ENCODE results near the gene SEPTIN5. TPM values are rescaled to one million over a fixed set of nuclear protein-coding genes. Genes with fewer than 3 reads are reported as not detected.

Gene SEPTIN5
- total RNA-seq, 1 donor from 2014 or later, result 5.0 TPM

GRCh38 chr22:19719050-19719482 is 4.8 kb downstream of the SEPTIN5 start:
- H3K4me3 ChIP-seq, result peak overlapping the region; percentile 57

GRCh38 chr22:19719488-19720021 is 5.3 kb downstream of the SEPTIN5 start:
- Histone ChIP-seq H3K27ac (no peak overlapping the region), H3K9me3 (ENCODE audit: low read depth) (no peaks in the 10 kb centered on the region), H3K4me3 (no peak overlapping the region), H3K4me1 (peaks cover 31% of the 10 kb centered on the region), H4K20me1 (ENCODE audit: low read depth) (peaks cover 52% of the 10 kb centered on the region), H3K9ac (no peak overlapping the region), H2AFZ (replicated peaks) (no peak overlapping the region), H3K27me3 (peaks cover 100% of the 10 kb centered on the region), H3F3A (ENCODE audit: low read depth) (peaks cover 31% of the 10 kb centered on the region), H3K79me2 (ENCODE audit: low read depth) (no peaks in the 10 kb centered on the region), H3K36me3 (no peaks in the 10 kb centered on the region), H3K4me2 (no peak overlapping the region)
- peaks cover 14% of the 10 kb centered on the region for H3K36me3 Mint-ChIP-seq
- H3K4me3 Mint-ChIP-seq, result peak overlapping the region; percentile 78
- H3K27me3 Mint-ChIP-seq (ENCODE audit: insufficient read depth, low read depth), result peaks cover 46% of the 10 kb centered on the region
- no peak overlapping the region for H3K27ac Mint-ChIP-seq
- H3K9me3 Mint-ChIP-seq, result peaks cover 6% of the 10 kb centered on the region
- peaks cover 20% of the 10 kb centered on the region for H3K4me1 Mint-ChIP-seq
- TF ChIP-seq CTCF (IDR thresholded peaks at IDR 0.05) (no peak), EZH2phosphoT487 (IDR thresholded peaks at IDR 0.05) (no peak), EZH2 (IDR thresholded peaks at IDR 0.05) (no peak)
- no peak for DNase-seq (ENCODE audit: low spot score)

More at GRCh38 chr22:19719050-19719482, 4.8 kb downstream of the SEPTIN5 start:
- Mint-ChIP-seq H3K27ac (no peak overlapping the region), H3K4me1 (peaks cover 19% of the 10 kb centered on the region), H3K36me3 (peaks cover 13% of the 10 kb centered on the region), H3K9me3 (peaks cover 6% of the 10 kb centered on the region), H3K27me3 (ENCODE audit: insufficient read depth, low read depth) (peaks cover 44% of the 10 kb centered on the region), H3K4me3 (peak overlapping the region; percentile 78)
- no peaks in the 10 kb centered on the region for H3K36me3 ChIP-seq
- no peak for DNase-seq (ENCODE audit: low spot score)
- no peak overlapping the region for H2AFZ ChIP-seq (replicated peaks)
- H3K9me3 ChIP-seq (ENCODE audit: low read depth), result no peaks in the 10 kb centered on the region
- peaks cover 28% of the 10 kb centered on the region for H3K4me1 ChIP-seq
- peaks cover 31% of the 10 kb centered on the region for H3F3A ChIP-seq (ENCODE audit: low read depth)
- no peak overlapping the region for H3K9ac ChIP-seq
- H4K20me1 ChIP-seq (ENCODE audit: low read depth), result peaks cover 48% of the 10 kb centered on the region
- TF ChIP-seq EZH2 (IDR thresholded peaks at IDR 0.05), result peak; percentile 70
- no peak for TF ChIP-seq CTCF (IDR thresholded peaks at IDR 0.05)
- TF ChIP-seq EZH2phosphoT487 (IDR thresholded peaks at IDR 0.05), result peak; percentile 63
- H3K4me2 ChIP-seq, result peak overlapping the region; percentile 96
- no peaks in the 10 kb centered on the region for H3K79me2 ChIP-seq (ENCODE audit: low read depth)
- H3K27me3 ChIP-seq, result peaks cover 100% of the 10 kb centered on the region
- H3K27ac ChIP-seq, result no peak overlapping the region

GRCh38 chr22:19720150-19720827 is 6.0 kb downstream of the SEPTIN5 start:
- H3K4me3 Mint-ChIP-seq, result peak overlapping the region; percentile 78
- H3K27me3 Mint-ChIP-seq (ENCODE audit: insufficient read depth, low read depth), result peaks cover 54% of the 10 kb centered on the region
- TF ChIP-seq CTCF (IDR thresholded peaks at IDR 0.05) (no peak), EZH2 (IDR thresholded peaks at IDR 0.05) (no peak), EZH2phosphoT487 (IDR thresholded peaks at IDR 0.05) (no peak)
- Histone ChIP-seq H3K4me2 (no peak overlapping the region), H3K9me3 (ENCODE audit: low read depth) (no peaks in the 10 kb centered on the region), H4K20me1 (ENCODE audit: low read depth) (peaks cover 56% of the 10 kb centered on the region), H3K79me2 (ENCODE audit: low read depth) (no peaks in the 10 kb centered on the region), H3K4me1 (peaks cover 31% of the 10 kb centered on the region), H3K27me3 (peaks cover 100% of the 10 kb centered on the region), H3K27ac (no peak overlapping the region), H3F3A (ENCODE audit: low read depth) (peaks cover 31% of the 10 kb centered on the region), H2AFZ (replicated peaks) (no peak overlapping the region), H3K4me3 (no peak overlapping the region), H3K36me3 (no peaks in the 10 kb centered on the region), H3K9ac (no peak overlapping the region)
- H3K4me1 Mint-ChIP-seq, result peaks cover 27% of the 10 kb centered on the region
- no peak overlapping the region for H3K27ac Mint-ChIP-seq
- DNase-seq (ENCODE audit: low spot score), result no peak
- peaks cover 12% of the 10 kb centered on the region for H3K9me3 Mint-ChIP-seq
- peaks cover 18% of the 10 kb centered on the region for H3K36me3 Mint-ChIP-seq
